Naive B cell (primary cell): Measurements from ENCODE around the gene RALGPS1. TPM values are rescaled to one million over a fixed set of nuclear protein-coding genes. Genes with fewer than 3 reads are reported as not detected.

Source experiments
- ATAC-seq, 2 donors: fragments of 150-1000 bp; cut with Tn5 transposase; 2 replicates each; pipeline ENCODE4 v1.10.0; 2021; ENCODE audit warnings: low read depth in 2 of 2, mild to moderate bottlenecking in 2 of 2, moderate library complexity in 2 of 2
- DNase-seq: peaks from one replicate; pipeline ENCODE4 v3.0.0; 2022
- H3K27ac Mint-ChIP-seq, 6 donors: one replicate each; pipeline ENCODE4 v1.8.0; 2020 to 2022; ENCODE audit warnings: mild to moderate bottlenecking in 6 of 6, mixed read lengths in 6 of 6, moderate library complexity in 5 of 6, inconsistent platforms in 2 of 6
- H3K27me3 Mint-ChIP-seq, 3 donors: one replicate each; pipeline ENCODE4 v1.8.0; 2021 to 2022; ENCODE audit warnings: mixed read lengths in 3 of 3, mild to moderate bottlenecking in 1 of 3
- H3K36me3 Mint-ChIP-seq, 2 donors: one replicate each; pipeline ENCODE4 v1.8.0; 2020 to 2022; ENCODE audit warnings: mixed read lengths in 2 of 2, inconsistent platforms in 1 of 2, mild to moderate bottlenecking in 1 of 2
- H3K4me1 Mint-ChIP-seq, 3 donors: one replicate each; pipeline ENCODE4 v1.8.0; 2020 to 2022; ENCODE audit warnings: mixed read lengths in 3 of 3, inconsistent platforms in 1 of 3, mild to moderate bottlenecking in 1 of 3, moderate library complexity in 1 of 3
- H3K4me3 Mint-ChIP-seq, 8 donors: one replicate each; pipeline ENCODE4 v1.8.0; 2020 to 2022; ENCODE audit warnings: mild to moderate bottlenecking in 8 of 8, mixed read lengths in 8 of 8, moderate library complexity in 8 of 8, inconsistent platforms in 2 of 8
- H3K9me3 Mint-ChIP-seq, 7 donors: one replicate each; pipeline ENCODE4 v1.8.0; 2020 to 2022; ENCODE audit warnings: mixed read lengths in 7 of 7, mild to moderate bottlenecking in 5 of 7, inconsistent platforms in 2 of 7, moderate library complexity in 1 of 7
- polyA plus RNA-seq, 6 donors: library from polyadenylated mRNA; unstranded; fragments of 300-500 nt; fragmentation: Illumina TruSeq; gene quantifications; one replicate each; pipeline ENCODE4 v1.2.3, GENCODE V29; 2021; ENCODE audit warnings: low read depth in 6 of 6

Gene RALGPS1
- polyA plus RNA-seq, 6 donors from 2014 or later: 3.0 to 7.9 (median 5.4) TPM

- Mint-ChIP-seq H3K27me3 (peaks cover 8 to 25% (median 19%) of the 10 kb centered on the region in 3 donors), H3K4me3 (no peak overlapping the region), H3K4me1 (peaks cover 19 to 34% (median 24%) of the 10 kb centered on the region in 3 donors), H3K9me3 (peaks cover 0 to 20% (median 10%) of the 10 kb centered on the region in 7 donors), H3K36me3 (peaks cover 31 to 46% of the 10 kb centered on the region in 2 donors), H3K27ac (peak overlapping the region in 1 of 6 donors; percentile 34)
- DNase-seq (no peak), ATAC-seq (no peak)
Measured at GRCh38 chr9:126989847-126990842, 75.6 kb downstream of the RALGPS1 start.

DNA sequence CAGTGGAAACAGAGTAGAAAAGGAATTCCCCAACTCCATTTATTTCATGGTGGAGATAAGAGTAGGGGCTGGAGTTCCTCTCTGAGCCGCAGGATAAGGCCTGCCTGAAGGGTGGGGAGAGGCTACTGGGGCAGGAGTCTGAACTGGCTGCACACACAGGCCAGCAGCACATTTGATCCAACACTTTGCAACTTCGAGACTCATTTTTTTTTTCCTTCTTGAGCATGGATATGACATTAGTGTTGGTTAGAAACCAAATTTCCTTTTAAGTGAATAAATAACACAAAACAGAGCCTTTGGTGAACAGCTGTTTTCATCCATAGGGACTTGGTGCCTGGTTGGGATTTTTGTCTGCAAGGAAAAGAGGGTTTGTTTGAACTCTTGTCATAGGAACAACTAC is 76.6 kb downstream of the RALGPS1 start:
- Mint-ChIP-seq H3K27me3 (peaks cover 8 to 25% (median 19%) of the 10 kb centered on the region in 3 donors), H3K36me3 (peaks cover 31 to 46% of the 10 kb centered on the region in 2 donors), H3K4me3 (no peak overlapping the region), H3K27ac (no peak overlapping the region), H3K4me1 (peaks cover 12 to 26% (median 15%) of the 10 kb centered on the region in 3 donors), H3K9me3 (peaks cover 0 to 20% (median 10%) of the 10 kb centered on the region in 7 donors)
- DNase-seq (no peak), ATAC-seq (no peak)

DNA sequence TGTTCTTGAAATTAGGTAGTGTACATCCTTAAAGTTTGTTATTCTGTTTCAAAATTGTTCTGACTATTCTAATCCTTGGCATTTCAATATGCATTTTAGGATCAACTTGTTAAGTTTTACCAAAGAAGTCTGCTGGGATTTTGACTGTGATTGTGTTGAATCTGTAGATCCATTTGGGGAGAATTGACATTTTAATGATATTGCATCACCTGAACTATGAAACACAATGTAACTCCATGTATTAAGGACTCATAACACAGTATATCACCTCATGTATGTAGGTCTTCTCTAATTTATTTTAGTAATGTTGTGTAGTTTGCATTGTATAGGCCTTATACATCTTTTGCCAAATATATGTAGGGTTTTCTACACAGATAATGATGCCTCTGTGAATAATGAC is 77.8 kb downstream of the RALGPS1 start:
- Mint-ChIP-seq H3K27ac (no peak overlapping the region), H3K9me3 (peaks cover 0 to 20% (median 13%) of the 10 kb centered on the region in 7 donors), H3K4me3 (no peak overlapping the region), H3K4me1 (peaks cover 0 to 15% (median 7%) of the 10 kb centered on the region in 3 donors), H3K27me3 (peaks cover 8 to 24% (median 19%) of the 10 kb centered on the region in 3 donors), H3K36me3 (peaks cover 31 to 45% of the 10 kb centered on the region in 2 donors)
- no peak for DNase-seq
- no peak for ATAC-seq

DNA sequence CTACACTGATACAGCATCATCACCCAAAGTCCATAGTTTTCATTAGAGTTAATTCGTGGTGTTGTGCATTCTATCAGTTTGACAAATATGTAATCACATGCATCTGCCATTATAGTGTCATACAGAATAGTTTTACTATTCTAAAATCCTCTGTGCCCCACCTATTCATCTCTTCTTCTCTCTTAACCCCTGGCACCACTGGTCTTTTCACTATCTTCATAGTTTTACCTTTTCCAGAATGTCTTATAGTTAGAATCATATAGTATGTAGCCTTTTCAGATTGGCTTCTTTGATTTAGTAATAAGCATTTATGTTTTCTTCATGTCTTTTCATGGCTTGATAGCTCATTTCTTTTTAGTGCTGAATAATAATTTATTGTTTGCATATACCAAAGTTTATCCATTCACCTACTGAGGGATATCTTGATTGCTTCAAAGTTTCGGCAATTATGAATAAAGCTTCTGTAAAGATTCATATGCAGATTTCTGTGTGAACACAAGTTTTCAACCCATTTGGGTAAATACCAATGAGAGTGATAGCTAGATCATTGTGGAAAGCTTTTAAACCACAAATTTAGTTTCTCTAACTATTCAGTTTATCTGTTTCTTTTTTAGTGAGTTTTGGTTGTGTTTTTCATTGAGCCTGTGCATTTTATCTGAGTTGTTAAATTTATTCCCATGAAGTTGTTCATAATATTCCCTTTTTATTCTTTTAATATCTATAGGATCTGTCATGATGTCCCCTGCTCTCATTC is 84.9 kb downstream of the RALGPS1 start:
- DNase-seq: no peak
- Mint-ChIP-seq H3K4me3 (no peak overlapping the region), H3K36me3 (peaks cover 0 to 2% of the 10 kb centered on the region in 2 donors), H3K9me3 (peaks cover 0 to 6% (median 0%) of the 10 kb centered on the region in 7 donors), H3K27me3 (no peaks in the 10 kb centered on the region), H3K27ac (no peak overlapping the region), H3K4me1 (peaks cover 0 to 4% (median 0%) of the 10 kb centered on the region in 3 donors)
- ATAC-seq: no peak

DNA sequence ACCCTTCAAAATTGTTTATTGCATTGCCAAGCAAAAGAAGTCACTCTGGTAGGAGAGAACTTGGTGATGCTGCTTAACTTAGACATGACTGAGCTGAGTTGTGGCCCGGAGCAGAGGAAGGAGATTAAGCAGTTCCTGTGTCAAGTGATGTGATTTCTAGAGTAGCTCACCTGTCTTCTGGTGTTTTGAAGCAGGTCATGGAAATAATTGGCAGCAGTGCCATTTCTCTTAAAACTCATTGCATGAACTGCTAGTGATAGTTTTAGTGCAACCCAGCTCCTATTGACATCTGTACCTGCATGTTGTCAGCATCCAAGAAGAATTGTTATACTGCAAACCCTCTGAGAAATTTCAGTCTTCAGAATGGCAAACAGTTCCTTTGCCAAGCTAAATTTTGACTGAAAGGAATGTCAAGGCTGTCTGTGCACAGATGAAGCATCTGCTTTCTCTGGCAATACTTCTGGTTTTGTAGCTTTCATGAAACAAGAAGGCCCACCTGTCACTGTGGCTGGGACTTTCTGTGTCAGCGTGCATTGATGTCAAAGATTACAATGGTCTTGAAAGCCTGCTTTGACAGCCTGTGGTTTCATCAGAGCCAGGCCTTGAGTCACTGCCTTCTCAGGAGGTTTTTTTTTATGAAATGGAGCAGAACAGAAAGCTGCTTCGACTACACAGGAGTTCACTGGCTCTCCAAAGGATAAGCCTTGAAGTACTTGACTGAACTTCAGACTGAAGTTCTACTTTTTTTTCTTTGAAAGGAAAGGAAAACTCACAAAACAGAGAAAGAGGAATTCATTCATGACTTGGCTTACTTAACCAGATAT is 90.6 kb downstream of the RALGPS1 start:
- ATAC-seq (no peak), DNase-seq (no peak)
- peaks cover 3 to 5% of the 10 kb centered on the region in 2 donors for H3K36me3 Mint-ChIP-seq
- peaks cover 9 to 14% (median 9%) of the 10 kb centered on the region in 3 donors for H3K4me1 Mint-ChIP-seq
- peaks cover 0 to 5% (median 0%) of the 10 kb centered on the region in 3 donors for H3K27me3 Mint-ChIP-seq
- H3K9me3 Mint-ChIP-seq: peaks cover 0 to 2% (median 0%) of the 10 kb centered on the region in 7 donors
- H3K4me3 Mint-ChIP-seq: no peak overlapping the region
- peak overlapping the region in 1 of 6 donors; percentile 14 for H3K27ac Mint-ChIP-seq

- Mint-ChIP-seq H3K36me3 (peaks cover 5 to 6% of the 10 kb centered on the region in 2 donors), H3K27me3 (peaks cover 0 to 5% (median 0%) of the 10 kb centered on the region in 3 donors), H3K4me1 (peaks cover 9 to 13% (median 9%) of the 10 kb centered on the region in 3 donors), H3K27ac (no peak overlapping the region), H3K4me3 (no peak overlapping the region), H3K9me3 (peaks cover 0 to 2% (median 0%) of the 10 kb centered on the region in 7 donors)
- ATAC-seq (no peak), DNase-seq (no peak)
Measured at GRCh38 chr9:127005770-127006314, 91.3 kb downstream of the RALGPS1 start.

DNA sequence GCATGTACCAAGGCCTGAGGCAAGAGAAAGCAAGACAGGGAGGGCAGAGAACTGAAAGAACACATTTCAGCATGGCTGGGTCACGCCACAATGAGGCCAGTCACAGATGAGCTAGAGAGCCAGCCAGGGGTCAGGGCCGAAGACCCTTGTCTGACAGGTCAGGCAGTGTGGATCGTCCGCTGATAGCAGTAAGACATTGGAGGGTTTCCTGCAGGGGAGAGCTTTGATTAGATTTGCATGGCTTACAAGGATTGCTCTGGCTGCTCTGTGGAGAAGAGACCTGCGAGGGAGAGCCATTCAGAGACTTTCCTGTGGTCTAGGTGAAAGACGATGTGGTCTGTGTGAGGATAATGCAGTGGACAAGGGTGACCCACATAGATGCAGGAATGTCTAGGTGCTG is 93.1 kb downstream of the RALGPS1 start:
- Mint-ChIP-seq H3K4me1 (peaks cover 9 to 13% (median 9%) of the 10 kb centered on the region in 3 donors), H3K27ac (peak overlapping the region in 1 of 6 donors; percentile 88)
- no peak for ATAC-seq

DNA sequence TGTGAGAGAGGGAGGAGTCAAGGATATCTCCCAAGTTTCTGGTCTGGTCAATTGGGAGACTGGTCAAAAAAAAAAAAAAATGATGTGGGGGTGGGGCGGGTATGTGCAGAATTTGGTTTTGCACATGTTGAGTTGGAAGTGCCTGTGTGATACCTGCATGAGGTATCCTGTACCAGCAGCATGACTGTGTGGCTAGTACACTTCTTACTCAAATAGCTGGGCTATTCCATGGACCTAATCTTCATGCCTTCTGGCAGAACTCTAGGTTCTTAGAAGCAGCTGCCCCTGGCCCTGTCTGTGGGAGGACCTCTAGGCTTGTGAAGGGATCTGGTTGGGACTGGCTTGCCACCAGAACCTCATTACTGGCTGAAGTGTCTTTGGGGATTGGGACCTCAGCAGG is 93.5 kb downstream of the RALGPS1 start:
- no peak for ATAC-seq
- Mint-ChIP-seq H3K27ac (peak overlapping the region in 2 of 6 donors; percentile 22 to 40), H3K27me3 (peaks cover 0 to 5% (median 0%) of the 10 kb centered on the region in 3 donors), H3K9me3 (no peaks in the 10 kb centered on the region), H3K4me3 (peak overlapping the region in 1 of 8 donors; percentile 59), H3K4me1 (peaks cover 9 to 13% (median 9%) of the 10 kb centered on the region in 3 donors), H3K36me3 (peaks cover 5 to 6% of the 10 kb centered on the region in 2 donors)
- no peak for DNase-seq

More for the DNA sequence above, 93.1 kb downstream of the RALGPS1 start:
- no peaks in the 10 kb centered on the region for H3K9me3 Mint-ChIP-seq
- DNase-seq: no peak
- H3K27me3 Mint-ChIP-seq: peaks cover 0 to 5% (median 0%) of the 10 kb centered on the region in 3 donors
- peaks cover 5 to 6% of the 10 kb centered on the region in 2 donors for H3K36me3 Mint-ChIP-seq
- H3K4me3 Mint-ChIP-seq: peak overlapping the region in 1 of 8 donors; percentile 59

DNA sequence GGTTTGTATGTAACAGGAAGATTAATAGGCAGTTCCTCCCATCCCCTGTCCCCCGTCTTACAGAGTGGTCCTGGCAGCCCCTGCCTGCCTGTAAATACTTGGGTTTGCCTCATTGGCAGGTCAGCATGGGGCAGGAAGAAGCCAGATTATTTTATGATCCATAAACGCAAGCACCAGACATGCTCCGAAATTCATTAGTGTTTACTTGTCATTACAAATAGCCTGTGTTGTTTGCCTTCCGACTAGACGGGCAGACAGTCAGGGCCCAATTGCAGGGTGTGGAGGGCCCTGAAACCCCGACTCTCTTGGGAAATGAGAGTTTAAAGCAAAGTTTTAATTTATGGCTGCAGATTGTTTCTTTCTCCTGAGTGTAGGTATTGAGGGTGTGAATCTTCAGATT is 97.2 kb downstream of the RALGPS1 start:
- no peak for ATAC-seq
- H3K4me1 Mint-ChIP-seq: peaks cover 9 to 13% (median 13%) of the 10 kb centered on the region in 3 donors
- DNase-seq: no peak
- H3K36me3 Mint-ChIP-seq: peaks cover 0 to 14% of the 10 kb centered on the region in 2 donors
- H3K27me3 Mint-ChIP-seq: peaks cover 0 to 1% (median 0%) of the 10 kb centered on the region in 3 donors
- H3K4me3 Mint-ChIP-seq: no peak overlapping the region
- H3K27ac Mint-ChIP-seq: no peak overlapping the region
- no peaks in the 10 kb centered on the region for H3K9me3 Mint-ChIP-seq

- no peak for ATAC-seq
- Mint-ChIP-seq H3K4me3 (no peak overlapping the region), H3K27me3 (no peaks in the 10 kb centered on the region), H3K4me1 (peaks cover 9 to 12% (median 12%) of the 10 kb centered on the region in 3 donors), H3K27ac (no peak overlapping the region), H3K36me3 (peaks cover 0 to 14% of the 10 kb centered on the region in 2 donors), H3K9me3 (no peaks in the 10 kb centered on the region)
- DNase-seq: no peak
Measured at GRCh38 chr9:127012250-127012649, 97.7 kb downstream of the RALGPS1 start.

GRCh38 chr9:127013597-127013996 is 99.0 kb downstream of the RALGPS1 start:
- Mint-ChIP-seq H3K4me3 (peak overlapping the region in 1 of 8 donors; percentile 42), H3K9me3 (no peaks in the 10 kb centered on the region), H3K27ac (peak overlapping the region in 1 of 6 donors; percentile 14), H3K36me3 (peaks cover 0 to 14% of the 10 kb centered on the region in 2 donors), H3K27me3 (no peaks in the 10 kb centered on the region), H3K4me1 (peaks cover 0 to 4% (median 2%) of the 10 kb centered on the region in 3 donors)
- ATAC-seq (no peak), DNase-seq (no peak)

DNA sequence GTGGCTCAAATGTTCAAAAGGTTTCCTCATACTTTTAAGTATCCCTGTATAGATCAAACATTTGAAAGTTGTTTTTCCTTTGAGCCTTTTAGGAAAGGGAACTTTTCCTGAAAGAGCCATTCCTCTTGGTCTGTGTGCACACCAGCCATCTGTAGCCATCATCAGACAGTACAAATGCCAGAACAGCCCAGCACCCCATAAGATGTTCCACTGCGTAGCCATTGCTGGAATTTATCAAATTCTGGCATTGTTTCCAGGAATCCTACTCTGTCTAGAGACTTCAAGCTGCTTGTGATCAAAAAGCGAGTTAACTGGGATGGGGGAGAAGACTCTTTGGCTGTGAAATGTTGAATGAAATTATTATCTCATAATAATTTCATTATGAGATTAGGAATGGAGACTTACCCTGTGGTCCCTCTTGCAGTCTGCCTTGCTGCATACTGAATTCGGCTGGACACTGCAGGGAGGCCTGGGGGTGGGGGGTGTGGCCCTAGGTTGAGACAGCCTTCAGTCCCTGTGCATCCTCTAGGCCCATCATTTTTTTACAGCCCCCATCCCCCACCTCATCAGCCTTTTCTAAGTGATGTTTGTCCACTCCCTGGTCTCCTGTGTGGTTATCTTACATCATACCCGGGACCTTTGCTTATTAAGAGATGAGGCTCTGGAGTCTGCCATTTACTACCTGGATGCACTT is 99.8 kb downstream of the RALGPS1 start:
- H3K4me3 Mint-ChIP-seq: no peak overlapping the region
- DNase-seq (no peak), ATAC-seq (no peak)
- H3K27me3 Mint-ChIP-seq: no peaks in the 10 kb centered on the region
- peaks cover 0 to 4% (median 0%) of the 10 kb centered on the region in 3 donors for H3K4me1 Mint-ChIP-seq
- H3K27ac Mint-ChIP-seq: no peak overlapping the region
- peaks cover 0 to 14% of the 10 kb centered on the region in 2 donors for H3K36me3 Mint-ChIP-seq
- H3K9me3 Mint-ChIP-seq: no peaks in the 10 kb centered on the region
